Germinal center (tissue), 1 donor: Measurements from ENCODE around the gene METTL8.

Experiments
- DNase-seq: peaks from one replicate; pipeline ENCODE4 v3.0.0; 2012; ENCODE audit warnings: mixed read lengths, low spot score

METTL8 gene

DNA sequence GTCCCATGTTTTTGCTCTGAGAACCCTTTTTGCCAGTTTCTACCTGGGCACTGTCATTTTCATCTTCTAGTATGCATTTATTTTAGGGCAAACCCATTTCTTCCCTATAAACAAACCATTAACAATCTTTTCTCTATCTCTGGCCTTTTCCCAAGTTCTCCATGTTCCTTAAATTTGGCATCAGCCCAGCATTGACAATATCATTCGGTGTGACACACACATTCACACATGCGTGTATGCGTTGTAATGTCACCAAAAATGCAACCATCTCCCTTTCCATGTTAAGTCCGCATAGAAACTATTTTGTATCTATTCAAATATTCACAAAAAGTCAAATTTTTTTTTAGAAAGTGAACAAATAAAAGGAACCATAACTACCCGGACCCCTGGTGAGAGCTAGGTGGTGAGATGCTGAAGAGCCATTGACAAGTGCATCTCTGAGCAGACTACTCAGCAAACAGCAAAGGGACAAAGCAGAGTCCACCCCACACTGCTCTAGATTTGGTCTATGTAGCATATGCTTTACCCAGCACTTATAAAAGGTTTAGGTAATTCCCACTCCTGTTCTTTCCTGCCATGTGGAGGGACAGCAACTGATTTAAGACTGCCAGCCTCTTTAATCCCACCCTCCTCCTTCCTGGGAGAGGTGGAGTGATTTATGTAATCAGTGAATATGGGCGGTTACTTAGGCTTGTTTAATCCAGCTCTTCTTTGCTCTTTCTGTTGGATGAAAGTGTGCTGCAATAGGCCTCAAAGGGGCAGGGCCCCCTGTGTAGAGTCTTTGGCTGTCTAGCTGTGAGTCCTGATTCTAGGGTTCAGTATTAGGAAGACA is 124.1 kb downstream of the METTL8 start:
- DNase-seq = no peak

DNA sequence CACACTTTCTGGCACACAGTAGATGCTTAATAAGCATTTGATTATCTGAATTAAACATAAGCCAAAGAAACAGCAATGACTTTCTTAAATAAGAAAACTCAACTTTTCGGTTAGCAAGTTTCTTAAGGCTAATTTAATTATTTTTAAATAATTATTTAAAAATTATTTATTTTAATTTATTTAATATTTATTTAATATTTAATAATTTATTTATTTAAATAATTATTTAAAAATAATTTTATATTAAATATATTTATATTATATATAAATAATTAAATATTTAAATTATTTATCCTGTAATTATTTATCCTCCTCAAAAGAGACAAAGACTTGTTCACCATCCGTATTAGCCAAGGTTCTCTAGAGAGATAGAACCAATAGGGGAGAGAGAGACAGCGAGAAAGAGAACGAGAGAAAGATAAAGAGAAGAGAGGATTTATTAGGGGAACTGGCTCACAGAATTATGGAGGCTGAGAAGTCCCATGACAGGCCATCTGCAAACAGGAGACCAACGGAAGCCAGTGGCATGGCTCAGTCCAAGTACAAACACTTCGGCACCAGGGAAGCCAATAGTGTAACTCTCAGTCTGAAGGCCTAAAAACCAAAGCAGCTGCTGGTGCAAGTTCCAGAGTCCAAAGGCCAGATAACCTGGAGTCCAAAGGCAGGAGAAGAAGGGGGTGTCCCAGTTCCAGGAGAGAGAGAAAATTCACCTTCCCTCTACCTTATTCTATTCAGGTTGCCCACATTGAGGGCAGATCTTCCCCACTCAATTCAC is 125.3 kb downstream of the METTL8 start:
- DNase-seq = no peak

- no peak for DNase-seq
Measured at GRCh38 chr2:171307560-171307959, 126.2 kb downstream of the METTL8 start.

DNA sequence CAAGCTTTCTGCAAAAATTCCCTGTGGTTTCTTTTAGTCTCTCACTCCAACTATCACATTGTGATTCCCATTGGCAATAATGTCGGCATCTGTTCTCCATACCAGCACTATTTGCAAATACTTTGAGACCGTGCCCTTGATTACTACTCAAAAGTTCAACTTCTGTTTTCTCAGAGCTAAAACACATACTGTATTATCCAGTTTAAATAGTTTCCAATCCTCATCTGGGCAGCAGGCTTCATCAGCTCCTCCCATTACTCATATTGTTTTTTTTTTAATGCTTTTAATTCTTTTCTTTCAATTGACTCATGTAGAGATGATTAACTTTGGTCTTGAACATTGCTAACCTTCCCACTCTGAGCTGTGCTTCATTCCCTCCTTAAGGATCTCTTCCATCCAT is 135.8 kb downstream of the METTL8 start:
- no peak for DNase-seq

DNA sequence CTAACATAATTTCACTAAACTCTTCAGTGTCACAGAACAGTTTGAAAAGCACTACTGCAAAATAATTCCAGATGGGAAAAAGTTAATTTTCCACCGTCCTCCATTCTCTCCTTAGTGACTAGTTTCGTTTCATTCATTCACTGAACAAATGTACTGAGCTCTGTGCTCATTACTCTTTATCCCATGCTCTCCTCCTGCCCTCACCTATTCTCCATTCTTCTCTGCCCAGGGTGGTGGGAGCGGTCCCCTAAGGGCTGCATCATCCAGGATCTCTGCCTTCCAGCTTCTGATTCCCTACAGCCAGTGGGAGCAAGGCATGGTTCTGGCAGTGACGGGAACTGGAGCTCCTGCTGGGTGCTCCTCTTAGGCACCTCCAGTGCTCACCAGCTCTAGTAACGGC is 139.2 kb downstream of the METTL8 start:
- no peak for DNase-seq

DNA sequence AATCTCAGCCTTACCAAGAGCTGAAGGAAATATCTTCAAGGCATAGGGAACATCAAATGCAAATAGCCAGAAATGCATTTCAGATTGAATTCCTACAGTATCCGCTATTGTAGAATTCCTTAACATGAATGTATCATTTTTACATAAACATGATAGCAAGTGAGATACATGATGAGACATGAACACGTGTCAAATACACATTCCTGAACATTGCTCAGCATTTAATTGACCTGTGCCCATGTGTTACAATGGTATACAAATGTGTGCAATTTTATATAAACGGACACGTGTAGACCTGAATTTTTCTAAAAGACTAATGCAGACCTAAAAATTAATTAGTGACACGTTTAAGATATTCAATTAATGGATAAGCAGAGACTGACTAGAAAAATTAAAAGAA is 140.1 kb downstream of the METTL8 start:
- no peak for DNase-seq

- DNase-seq = no peak
Measured at GRCh38 chr2:171289991-171290390, 143.8 kb downstream of the METTL8 start.

- DNase-seq = no peak
Measured at GRCh38 chr2:171289316-171289715, 144.5 kb downstream of the METTL8 start.

GRCh38 chr2:171287611-171288010 is 146.2 kb downstream of the METTL8 start:
- no peak for DNase-seq

DNA sequence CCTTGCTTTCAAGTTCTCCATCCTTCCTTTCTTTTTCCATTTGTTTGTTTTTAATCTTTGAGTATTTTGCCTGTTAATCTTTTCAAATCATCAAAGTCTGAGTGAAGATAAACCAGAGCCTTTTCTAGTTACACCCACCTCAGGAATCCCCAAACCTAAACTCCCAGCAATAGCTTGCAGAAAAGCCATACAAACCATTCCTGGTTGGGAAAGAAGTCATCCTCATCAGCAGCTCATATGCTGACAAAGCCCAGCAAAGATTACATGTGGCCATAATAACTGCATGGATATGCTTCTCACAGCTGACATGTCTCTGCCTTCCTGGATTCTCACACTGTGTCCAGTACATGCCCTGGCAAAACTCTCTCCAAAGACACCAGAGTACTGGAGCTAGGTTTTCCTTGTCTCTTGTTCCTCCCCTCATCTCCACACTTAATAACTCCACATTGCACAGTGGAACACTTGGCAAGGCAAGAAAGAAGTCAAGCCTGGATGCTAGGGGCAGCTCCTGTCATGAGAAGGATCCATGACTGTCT is 146.7 kb downstream of the METTL8 start:
- DNase-seq = no peak

DNA sequence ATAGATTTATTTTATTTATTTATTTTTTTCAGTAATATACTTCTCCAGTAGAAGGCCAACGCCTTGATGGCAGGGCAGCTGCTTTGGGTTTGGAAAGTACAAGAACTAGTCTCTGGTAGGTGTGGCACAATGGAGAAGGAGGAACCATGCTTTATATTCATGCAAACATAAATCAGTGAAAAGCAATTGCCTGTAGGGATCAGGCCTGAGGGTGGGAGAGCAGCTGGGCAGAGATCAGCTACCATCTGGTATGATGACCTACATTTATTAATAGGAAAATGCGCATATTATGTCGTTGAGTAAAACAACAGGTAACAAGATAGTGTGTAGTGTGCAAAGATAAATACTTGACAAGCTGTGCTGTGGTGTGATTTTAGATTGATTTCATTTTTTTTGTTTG is 152.7 kb downstream of the METTL8 start:
- no peak for DNase-seq

- DNase-seq = no peak
Measured at GRCh38 chr2:171279983-171280790, 153.6 kb downstream of the METTL8 start.

GRCh38 chr2:171274757-171275156 is 159.0 kb downstream of the METTL8 start:
- no peak for DNase-seq

- no peak for DNase-seq
Measured at GRCh38 chr2:171271971-171272436, 161.8 kb downstream of the METTL8 start.

DNA sequence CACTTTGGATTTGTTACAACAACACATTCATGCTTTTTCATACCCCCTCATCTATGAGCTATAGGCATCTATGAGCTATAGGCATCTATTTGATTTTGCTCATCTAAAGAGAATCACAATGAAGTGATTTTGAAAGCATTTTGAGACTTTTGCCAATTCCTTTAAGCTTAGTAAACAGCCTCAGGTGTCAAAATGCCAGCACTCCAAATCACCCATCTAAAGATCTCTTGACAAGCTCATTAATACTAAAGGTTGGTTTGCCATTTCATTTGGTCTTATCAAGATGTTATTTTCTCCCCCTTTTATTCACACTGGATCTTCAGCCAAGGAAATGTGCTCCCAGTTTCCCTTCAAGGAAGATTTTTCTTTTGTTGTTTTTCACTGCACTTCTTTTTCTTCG is 162.4 kb downstream of the METTL8 start:
- DNase-seq = no peak

DNA sequence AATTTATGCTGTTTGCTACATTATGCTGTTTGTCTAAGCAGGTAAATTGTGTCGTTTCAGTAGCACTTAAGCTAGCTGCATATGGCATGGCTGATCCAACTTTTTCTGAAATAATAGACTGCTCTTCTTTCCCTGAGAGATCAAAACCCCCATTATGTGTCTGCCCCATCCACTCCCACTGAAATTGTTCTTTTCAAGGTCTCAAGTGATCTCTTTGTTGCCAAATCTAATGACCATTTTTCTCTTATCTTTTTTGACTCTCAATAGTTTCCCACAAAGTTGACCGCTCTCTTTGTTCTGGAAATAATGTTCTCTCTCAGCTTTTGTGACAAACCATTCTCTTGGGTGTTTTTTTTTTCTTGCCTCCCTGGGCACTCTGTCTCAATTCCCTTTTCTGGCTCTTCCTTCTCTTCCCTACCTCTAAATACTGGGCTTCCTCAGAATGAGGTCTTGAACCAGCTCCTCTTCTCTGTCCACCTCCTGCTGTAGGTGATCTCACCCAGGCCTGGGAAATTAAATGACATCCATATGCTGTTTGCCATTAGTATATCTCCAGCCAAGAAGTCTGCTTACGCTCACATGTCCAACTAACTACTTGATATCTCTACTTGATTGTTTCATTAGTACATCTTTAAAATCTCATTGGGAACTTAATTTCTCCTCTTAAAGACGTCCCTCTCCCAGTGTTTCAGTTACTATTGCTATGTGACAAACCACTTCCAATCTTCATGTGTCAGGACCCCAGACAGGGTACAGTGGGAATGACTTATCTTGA is 165.7 kb downstream of the METTL8 start:
- DNase-seq = no peak
